Stimulated activated CD4-positive, alpha-beta T cell treated with anti-CD3 and anti-CD28 coated beads, Interleukin-4, amount 100 ng/mL, for 48 hours (primary cell): ENCODE data around the gene RNF169.
A peak's percentile ranks its signal among the peaks of the same experiment; 100 is the strongest.

Experiments
- DNase-seq, 2 donors: peaks; one replicate each; pipeline ENCODE4 v3.0.0-alpha.2; 2020; ENCODE audit warnings: low read depth in 2 of 2

Gene RNF169

GRCh38 chr11:74768172-74768651 lies 19.6 kb downstream of the RNF169 start:
- DNase-seq, result peak in 1 of 2 donors; percentile 28

GRCh38 chr11:74769055-74769707 lies 20.5 kb downstream of the RNF169 start:
- no peak for DNase-seq

DNA sequence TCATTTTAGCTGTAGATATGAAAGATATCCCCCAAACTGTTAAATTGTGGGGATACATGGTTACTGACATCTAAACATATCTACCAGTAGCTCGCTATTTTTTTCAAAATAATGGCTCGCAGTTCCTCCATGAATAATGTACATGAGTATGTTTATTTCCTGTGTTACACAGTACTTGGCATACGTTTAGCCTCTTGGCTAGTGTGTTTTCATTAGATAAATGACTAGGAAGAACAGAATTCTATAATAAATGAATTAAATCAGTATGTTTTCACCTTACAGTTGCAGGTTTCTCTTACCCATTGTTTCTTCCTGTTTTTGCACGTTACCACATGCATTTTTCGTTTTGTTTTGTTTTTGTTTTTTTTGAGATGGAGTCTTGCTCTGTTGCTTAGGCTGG lies 21.8 kb downstream of the RNF169 start:
- no peak for DNase-seq

GRCh38 chr11:74771139-74771538 lies 22.5 kb downstream of the RNF169 start:
- no peak for DNase-seq

DNA sequence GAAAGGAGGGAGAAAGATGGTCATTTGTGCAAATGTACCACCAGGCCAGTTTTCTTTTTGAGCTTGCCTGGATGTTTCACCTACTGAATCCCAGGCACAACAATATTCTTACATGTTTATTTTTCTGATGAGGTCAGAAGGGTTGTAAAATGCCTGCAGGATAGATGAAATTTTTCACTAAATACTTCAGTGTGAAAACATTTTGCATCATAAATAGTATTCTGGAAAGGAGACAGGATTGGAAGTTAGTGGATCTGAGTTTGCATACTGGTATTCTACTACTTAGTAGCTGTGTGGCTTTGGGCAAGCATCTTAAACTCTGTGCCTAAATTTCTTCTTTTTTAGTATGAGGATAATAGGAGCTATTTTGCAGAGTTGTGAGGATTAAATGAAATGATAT lies 24.8 kb downstream of the RNF169 start:
- no peak for DNase-seq

GRCh38 chr11:74775762-74776161 lies 27.1 kb downstream of the RNF169 start:
- no peak for DNase-seq

DNA sequence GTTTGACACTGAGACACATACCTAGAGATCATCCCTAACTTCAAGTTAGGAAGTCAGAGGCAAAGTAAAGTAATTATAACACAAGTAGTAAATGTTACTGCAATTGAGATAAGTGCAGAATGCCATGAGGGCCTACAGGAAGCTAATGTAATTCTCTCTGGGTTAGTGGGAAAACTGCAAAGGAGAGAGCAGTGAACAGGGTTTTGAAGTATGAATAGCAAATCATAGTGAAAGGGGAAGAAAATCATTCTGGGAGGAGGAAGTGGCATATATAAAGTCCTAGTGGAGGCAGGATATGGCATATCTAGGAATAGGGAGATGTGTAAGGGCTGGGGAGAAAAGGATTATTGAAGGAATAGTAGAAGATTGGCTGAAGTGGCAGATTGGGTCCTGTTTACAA lies 27.9 kb downstream of the RNF169 start:
- no peak for DNase-seq

DNA sequence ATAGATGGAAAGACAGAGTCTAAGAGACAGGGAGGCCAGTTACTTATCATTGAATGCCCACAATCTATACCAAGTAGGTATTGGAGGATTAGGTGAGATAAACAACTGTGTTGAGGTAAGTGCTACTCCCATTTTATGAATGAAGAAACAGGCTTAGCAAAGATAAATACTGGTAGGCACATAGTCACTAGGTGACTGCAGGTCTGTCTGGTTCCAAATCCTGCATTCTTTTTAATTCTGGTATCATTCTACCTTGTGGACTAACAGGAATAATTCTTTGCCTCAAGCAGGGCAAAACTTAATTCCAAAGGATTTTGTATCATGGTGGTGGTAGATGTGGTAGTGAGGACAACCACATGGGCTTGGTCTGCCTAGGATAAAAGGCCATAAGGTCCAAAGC lies 28.4 kb downstream of the RNF169 start:
- no peak for DNase-seq

- no peak for DNase-seq
These were observed 29.2 kb downstream of the RNF169 start for GRCh38 chr11:74777877-74778276.

DNA sequence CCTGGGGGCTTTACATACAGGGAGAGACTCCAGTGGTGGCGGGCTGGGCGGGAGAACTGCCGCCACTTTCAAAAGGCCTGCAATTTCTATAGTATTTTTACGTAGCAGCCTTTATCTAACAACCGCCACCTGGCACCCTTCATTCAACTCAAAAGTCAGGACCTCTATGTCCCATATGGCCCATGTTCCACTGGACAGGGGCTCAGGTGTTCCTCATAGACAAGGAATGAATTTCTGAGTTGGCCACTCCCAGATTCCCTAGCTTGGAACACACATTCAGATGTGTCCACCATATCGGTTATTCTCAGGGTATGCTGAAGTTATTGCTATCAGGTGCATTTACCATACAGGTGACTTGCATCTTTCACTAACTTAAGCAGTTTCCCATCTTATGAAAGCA lies 29.9 kb downstream of the RNF169 start:
- no peak for DNase-seq

DNA sequence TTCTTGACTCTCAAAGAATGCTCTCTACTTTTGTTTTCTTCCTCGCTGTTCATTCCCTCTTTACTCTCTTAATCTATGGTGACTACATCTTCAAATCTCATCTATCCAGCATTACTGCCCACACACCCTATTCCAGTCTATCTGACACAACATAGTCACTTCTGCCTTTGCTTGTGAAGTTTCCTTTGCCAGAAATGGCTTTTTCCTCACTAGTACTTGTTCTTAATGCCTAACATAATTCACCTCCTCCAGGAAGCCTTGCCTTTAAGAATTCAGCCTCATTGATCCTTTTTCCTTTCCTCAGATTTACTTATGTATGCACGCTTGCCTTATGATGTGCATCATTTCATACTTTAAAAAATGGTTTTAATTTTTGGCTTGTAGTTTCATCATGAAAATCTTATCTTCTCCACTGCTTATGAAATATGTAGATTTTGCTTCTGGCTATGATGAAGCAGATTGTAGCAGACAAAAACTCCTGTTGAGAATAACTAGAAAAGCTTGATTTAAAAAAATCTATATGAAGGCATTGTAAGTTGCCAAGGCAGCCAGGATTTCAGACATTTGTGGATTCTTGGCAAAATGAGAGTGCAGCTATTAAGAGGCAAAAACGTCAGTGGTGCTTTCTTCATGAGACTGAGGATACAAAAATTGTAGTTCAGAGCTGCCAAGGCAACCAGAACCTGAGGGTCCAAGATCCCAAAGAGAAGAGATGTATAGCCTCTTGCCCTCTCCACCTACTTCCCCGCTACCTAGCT lies 31.8 kb downstream of the RNF169 start:
- DNase-seq, result no peak

DNA sequence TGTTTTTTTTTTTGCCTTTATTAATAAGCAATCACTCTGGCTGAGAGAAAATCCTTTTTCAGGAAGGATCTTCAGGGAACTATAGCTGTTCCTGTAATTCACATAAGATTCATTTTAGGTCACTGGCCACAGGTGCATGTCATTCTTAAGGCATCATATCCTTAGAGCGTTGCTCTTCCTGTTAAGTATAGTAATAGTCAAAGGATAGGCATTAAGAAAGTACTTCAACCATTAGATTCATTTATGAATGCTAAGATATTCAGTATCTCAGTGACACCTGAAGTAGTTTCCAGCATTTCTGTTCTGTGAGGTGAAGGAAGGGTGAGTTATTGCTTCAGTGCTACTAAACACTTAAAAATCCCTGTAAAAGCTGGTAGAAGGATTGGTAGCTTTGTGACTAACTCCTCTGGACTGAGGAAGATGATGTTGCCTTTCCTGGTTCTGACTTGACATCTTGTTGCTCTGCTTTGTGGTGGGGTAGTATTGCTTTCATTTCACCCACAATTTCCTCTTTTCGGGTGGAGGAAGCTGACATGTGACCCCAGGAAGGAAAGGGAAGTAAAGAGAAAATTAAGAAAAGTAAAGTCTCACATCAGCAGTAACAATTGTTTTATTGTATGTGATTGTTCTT lies 34.7 kb downstream of the RNF169 start:
- no peak for DNase-seq

GRCh38 chr11:74784234-74784633 lies 35.6 kb downstream of the RNF169 start:
- no peak for DNase-seq

- DNase-seq, result no peak
These were observed 36.1 kb downstream of the RNF169 start for GRCh38 chr11:74784726-74785125.

- DNase-seq, result no peak
These were observed 37.9 kb downstream of the RNF169 start for GRCh38 chr11:74786574-74786973.

DNA sequence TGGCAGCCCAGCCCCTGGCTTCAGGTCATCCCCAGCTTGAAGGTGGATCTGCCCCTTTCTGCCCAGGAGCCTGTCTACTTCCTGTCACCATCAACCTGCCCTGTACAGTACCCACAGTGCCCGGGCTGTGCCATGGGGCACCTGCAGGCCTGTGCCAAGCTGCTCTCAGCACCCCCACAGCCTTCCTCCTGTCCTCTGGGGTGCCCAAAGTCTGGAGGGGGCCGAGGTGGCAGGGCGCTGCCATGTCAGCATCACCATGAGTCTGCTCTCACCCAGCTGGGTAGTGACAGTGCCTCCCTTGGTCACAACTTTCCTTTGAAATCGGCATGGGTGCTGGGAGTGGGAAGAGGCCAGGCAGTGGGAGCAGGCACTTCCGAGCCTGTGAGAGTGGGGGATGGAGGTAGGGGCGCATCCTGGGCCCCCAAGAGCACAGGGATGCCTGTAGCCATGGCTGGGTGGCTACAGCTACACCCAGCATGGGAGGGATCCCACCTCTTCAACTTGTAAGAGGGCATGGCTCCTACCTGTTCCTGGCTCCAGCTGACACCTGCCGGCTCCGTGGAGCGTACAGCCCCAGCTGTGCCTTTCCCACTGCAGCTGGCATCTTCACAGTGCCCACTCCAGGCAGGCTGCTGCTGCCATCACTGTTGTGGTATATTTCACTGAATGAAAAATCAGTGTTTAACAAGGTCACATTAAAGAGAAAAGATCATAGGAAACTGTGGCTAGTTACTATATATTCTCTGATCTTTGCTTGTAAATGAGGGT lies 42.9 kb downstream of the RNF169 start:
- no peak for DNase-seq

- DNase-seq, result no peak
These were observed 57.6 kb downstream of the RNF169 start for GRCh38 chr11:74806267-74806666.

DNA sequence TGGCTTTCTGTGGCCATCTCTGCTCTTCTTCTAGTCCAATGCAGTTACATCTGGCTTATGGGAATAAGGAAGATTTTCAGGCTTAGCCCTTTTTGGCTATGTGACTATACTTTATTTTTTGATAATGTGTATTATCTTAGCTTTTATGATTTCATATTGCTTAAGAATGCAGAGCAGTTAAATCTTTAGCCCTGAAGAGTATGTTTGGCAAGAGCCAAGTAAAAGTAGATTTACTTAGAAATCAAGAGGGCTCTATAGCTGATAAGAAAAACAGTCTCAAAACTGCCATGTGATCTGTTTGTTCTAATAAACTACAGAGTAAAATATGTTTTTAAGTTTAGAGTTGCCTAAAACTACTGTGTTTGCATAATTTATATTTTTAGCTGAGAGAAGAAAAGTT lies 61.2 kb downstream of the RNF169 start:
- DNase-seq, result no peak

DNA sequence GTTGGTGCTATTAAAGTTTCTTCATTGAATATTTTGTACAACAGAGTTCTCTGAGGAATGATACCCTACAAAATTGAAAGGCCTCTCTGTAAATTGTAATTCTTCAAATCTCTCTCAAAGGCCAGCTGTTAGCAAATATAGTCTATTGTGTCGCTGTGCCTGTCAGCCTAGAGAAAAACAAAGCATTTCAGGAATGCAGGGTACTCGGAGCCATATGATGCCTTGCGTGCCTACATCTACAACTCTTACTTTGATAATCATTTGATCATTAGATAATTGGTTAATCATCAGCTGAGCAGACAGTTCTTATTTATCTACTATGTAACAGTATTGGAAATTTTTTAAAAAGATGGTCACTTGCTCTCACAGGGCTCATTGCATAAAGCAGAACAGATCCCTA lies 67.3 kb downstream of the RNF169 start:
- no peak for DNase-seq

- no peak for DNase-seq
These were observed 68.0 kb downstream of the RNF169 start for GRCh38 chr11:74816664-74817063.

GRCh38 chr11:74818283-74818946 lies 69.8 kb downstream of the RNF169 start:
- DNase-seq, result no peak

DNA sequence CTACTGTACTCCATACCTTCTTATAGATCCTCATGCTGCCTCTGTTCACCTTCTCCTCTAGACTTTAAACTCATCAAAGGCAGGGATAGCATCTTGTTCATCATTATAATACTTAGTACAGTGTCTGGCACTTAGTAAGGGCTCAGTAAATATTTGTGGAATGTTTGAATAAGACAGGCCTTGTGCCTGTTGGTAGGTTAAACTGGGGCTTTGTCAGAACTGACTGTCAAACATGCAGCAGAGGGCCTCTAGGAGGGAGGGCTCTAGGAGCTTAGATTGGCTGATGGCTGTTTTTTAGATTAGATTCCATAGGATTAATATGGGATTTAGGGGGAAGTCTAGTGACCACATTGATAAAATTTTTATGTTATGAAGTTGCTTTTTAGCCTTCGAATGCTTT lies 70.8 kb downstream of the RNF169 start:
- DNase-seq, result no peak
